ENCODE results near the gene WEE2.

- TF ChIP-seq POLR2AphosphoS5 (IDR thresholded peaks at IDR 0.05), result no peak
- TF ChIP-seq CTCF (IDR thresholded peaks at IDR 0.05 in 8 of 11, conservative IDR thresholded peaks at IDR 0.05 in 3 of 11), result no peak
Observed at GRCh38 chr7:141714571-141714970, 6.4 kb downstream of the WEE2 start.
